Measurements from ENCODE around the gene FANCL.
"Not testable (repeated sequence)": the region's sequence is repeated elsewhere in the genome, so short reads cannot be mapped to it uniquely, and the experiment has no call there.

The FANCL gene

GRCh38 chr2:58171831-58172230, 69.3 kb downstream of the FANCL start:
- not testable (repeated sequence) for H3K9ac ChIP-seq (ENCODE audit: low read length)

GRCh38 chr2:58170334-58170933, 70.7 kb downstream of the FANCL start:
- H3K36me3 ChIP-seq (ENCODE audit: insufficient read depth, low read length); H3K4me3 ChIP-seq (ENCODE audit: low read depth in 1 of 2, low read length in 2 of 2); H3K9me3 ChIP-seq (ENCODE audit: low read length); H3K9ac ChIP-seq (ENCODE audit: low read length); H3K4me1 ChIP-seq (ENCODE audit: insufficient read depth, low read length); H3K27ac ChIP-seq (ENCODE audit: low read depth, low read length); H3K27me3 ChIP-seq (ENCODE audit: control insufficient read depth in 1 of 2, insufficient read depth in 2 of 2, low read length in 2 of 2): not testable (repeated sequence)

More at GRCh38 chr2:58171831-58172230, 69.3 kb downstream of the FANCL start:
- H3K36me3 ChIP-seq (ENCODE audit: insufficient read depth, low read length); H3K9me3 ChIP-seq (ENCODE audit: low read length); H3K4me3 ChIP-seq (ENCODE audit: low read depth in 1 of 2, low read length in 2 of 2); H3K4me1 ChIP-seq (ENCODE audit: insufficient read depth, low read length); H3K27ac ChIP-seq (ENCODE audit: low read depth, low read length); H3K27me3 ChIP-seq (ENCODE audit: control insufficient read depth in 1 of 2, insufficient read depth in 2 of 2, low read length in 2 of 2): not testable (repeated sequence)

GRCh38 chr2:58169845-58170244, 71.3 kb downstream of the FANCL start:
- not testable (repeated sequence) for H3K27me3 ChIP-seq (ENCODE audit: control insufficient read depth in 1 of 2, insufficient read depth in 2 of 2, low read length in 2 of 2); H3K4me1 ChIP-seq (ENCODE audit: insufficient read depth, low read length); H3K4me3 ChIP-seq (ENCODE audit: low read depth in 1 of 2, low read length in 2 of 2); H3K9me3 ChIP-seq (ENCODE audit: low read length); H3K27ac ChIP-seq (ENCODE audit: low read depth, low read length); H3K36me3 ChIP-seq (ENCODE audit: insufficient read depth, low read length); H3K9ac ChIP-seq (ENCODE audit: low read length)

GRCh38 chr2:58168130-58168529, 73.0 kb downstream of the FANCL start:
- H3K36me3 ChIP-seq (ENCODE audit: insufficient read depth, low read length); H3K27me3 ChIP-seq (ENCODE audit: control insufficient read depth in 1 of 2, insufficient read depth in 2 of 2, low read length in 2 of 2); H3K4me1 ChIP-seq (ENCODE audit: insufficient read depth, low read length); H3K9ac ChIP-seq (ENCODE audit: low read length); H3K4me3 ChIP-seq (ENCODE audit: low read depth in 1 of 2, low read length in 2 of 2); H3K9me3 ChIP-seq (ENCODE audit: low read length); H3K27ac ChIP-seq (ENCODE audit: low read depth, low read length): not testable (repeated sequence)

- Histone ChIP-seq H3K4me1 (ENCODE audit: insufficient read depth, low read length) (no peaks in the 10 kb centered on the region), H3K4me3 (ENCODE audit: low read depth in 1 of 2, low read length in 2 of 2) (no peak overlapping the region), H3K27ac (ENCODE audit: low read depth, low read length) (no peak overlapping the region), H3K36me3 (ENCODE audit: insufficient read depth, low read length) (peaks cover 6% of the 10 kb centered on the region), H3K9me3 (ENCODE audit: low read length) (no peaks in the 10 kb centered on the region), H3K27me3 (ENCODE audit: control insufficient read depth in 1 of 2, insufficient read depth in 2 of 2, low read length in 2 of 2) (no peaks in the 10 kb centered on the region), H3K9ac (ENCODE audit: low read length) (no peak overlapping the region)
Observed at GRCh38 chr2:58163913-58164312, 77.2 kb downstream of the FANCL start.

- Histone ChIP-seq H3K4me3 (ENCODE audit: low read depth in 1 of 2, low read length in 2 of 2) (no peak overlapping the region), H3K27me3 (ENCODE audit: control insufficient read depth in 1 of 2, insufficient read depth in 2 of 2, low read length in 2 of 2) (no peaks in the 10 kb centered on the region), H3K27ac (ENCODE audit: low read depth, low read length) (no peak overlapping the region), H3K4me1 (ENCODE audit: insufficient read depth, low read length) (no peaks in the 10 kb centered on the region), H3K36me3 (ENCODE audit: insufficient read depth, low read length) (peaks cover 9% of the 10 kb centered on the region), H3K9me3 (ENCODE audit: low read length) (no peaks in the 10 kb centered on the region), H3K9ac (ENCODE audit: low read length) (no peak overlapping the region)
Observed at GRCh38 chr2:58158481-58158880, 82.6 kb downstream of the FANCL start.

GRCh38 chr2:58157754-58158153, 83.4 kb downstream of the FANCL start:
- Histone ChIP-seq H3K9ac (ENCODE audit: low read length) (no peak overlapping the region), H3K36me3 (ENCODE audit: insufficient read depth, low read length) (peaks cover 9% of the 10 kb centered on the region), H3K9me3 (ENCODE audit: low read length) (no peaks in the 10 kb centered on the region), H3K27ac (ENCODE audit: low read depth, low read length) (no peak overlapping the region), H3K4me3 (ENCODE audit: low read depth in 1 of 2, low read length in 2 of 2) (no peak overlapping the region), H3K27me3 (ENCODE audit: control insufficient read depth in 1 of 2, insufficient read depth in 2 of 2, low read length in 2 of 2) (no peaks in the 10 kb centered on the region), H3K4me1 (ENCODE audit: insufficient read depth, low read length) (no peaks in the 10 kb centered on the region)

GRCh38 chr2:58156780-58157179, 84.3 kb downstream of the FANCL start:
- H3K36me3 ChIP-seq (ENCODE audit: insufficient read depth, low read length), result peaks cover 3% of the 10 kb centered on the region
- no peaks in the 10 kb centered on the region for H3K9me3 ChIP-seq (ENCODE audit: low read length)
- no peaks in the 10 kb centered on the region for H3K27me3 ChIP-seq (ENCODE audit: control insufficient read depth in 1 of 2, insufficient read depth in 2 of 2, low read length in 2 of 2)
- no peaks in the 10 kb centered on the region for H3K4me1 ChIP-seq (ENCODE audit: insufficient read depth, low read length)
- no peak overlapping the region for H3K27ac ChIP-seq (ENCODE audit: low read depth, low read length)
- H3K9ac ChIP-seq (ENCODE audit: low read length), result no peak overlapping the region
- no peak overlapping the region for H3K4me3 ChIP-seq (ENCODE audit: low read depth in 1 of 2, low read length in 2 of 2)

- Histone ChIP-seq H3K9ac (ENCODE audit: low read length) (no peak overlapping the region), H3K9me3 (ENCODE audit: low read length) (no peaks in the 10 kb centered on the region), H3K36me3 (ENCODE audit: insufficient read depth, low read length) (peaks cover 3% of the 10 kb centered on the region), H3K4me1 (ENCODE audit: insufficient read depth, low read length) (no peaks in the 10 kb centered on the region), H3K27ac (ENCODE audit: low read depth, low read length) (no peak overlapping the region), H3K27me3 (ENCODE audit: control insufficient read depth in 1 of 2, insufficient read depth in 2 of 2, low read length in 2 of 2) (no peaks in the 10 kb centered on the region), H3K4me3 (ENCODE audit: low read depth in 1 of 2, low read length in 2 of 2) (no peak overlapping the region)
Observed at GRCh38 chr2:58155160-58155778, 85.9 kb downstream of the FANCL start.

- Histone ChIP-seq H3K27me3 (ENCODE audit: control insufficient read depth in 1 of 2, insufficient read depth in 2 of 2, low read length in 2 of 2) (no peaks in the 10 kb centered on the region), H3K4me3 (ENCODE audit: low read depth in 1 of 2, low read length in 2 of 2) (no peak overlapping the region), H3K9ac (ENCODE audit: low read length) (no peak overlapping the region), H3K9me3 (ENCODE audit: low read length) (no peaks in the 10 kb centered on the region), H3K36me3 (ENCODE audit: insufficient read depth, low read length) (no peaks in the 10 kb centered on the region), H3K27ac (ENCODE audit: low read depth, low read length) (no peak overlapping the region), H3K4me1 (ENCODE audit: insufficient read depth, low read length) (no peaks in the 10 kb centered on the region)
Observed at GRCh38 chr2:58146707-58147106, 94.4 kb downstream of the FANCL start.

- not testable (repeated sequence) for H3K4me1 ChIP-seq (ENCODE audit: insufficient read depth, low read length); H3K27me3 ChIP-seq (ENCODE audit: control insufficient read depth in 1 of 2, insufficient read depth in 2 of 2, low read length in 2 of 2); H3K9me3 ChIP-seq (ENCODE audit: low read length); H3K9ac ChIP-seq (ENCODE audit: low read length); H3K27ac ChIP-seq (ENCODE audit: low read depth, low read length); H3K36me3 ChIP-seq (ENCODE audit: insufficient read depth, low read length); H3K4me3 ChIP-seq (ENCODE audit: low read depth in 1 of 2, low read length in 2 of 2)
Observed at GRCh38 chr2:58145769-58146168, 95.4 kb downstream of the FANCL start.

GRCh38 chr2:58140508-58141072, 100.5 kb downstream of the FANCL start:
- Histone ChIP-seq H3K9ac (ENCODE audit: low read length) (no peak overlapping the region), H3K9me3 (ENCODE audit: low read length) (no peaks in the 10 kb centered on the region), H3K27ac (ENCODE audit: low read depth, low read length) (no peak overlapping the region), H3K27me3 (ENCODE audit: control insufficient read depth in 1 of 2, insufficient read depth in 2 of 2, low read length in 2 of 2) (no peaks in the 10 kb centered on the region), H3K4me3 (ENCODE audit: low read depth in 1 of 2, low read length in 2 of 2) (no peak overlapping the region), H3K36me3 (ENCODE audit: insufficient read depth, low read length) (no peaks in the 10 kb centered on the region), H3K4me1 (ENCODE audit: insufficient read depth, low read length) (no peaks in the 10 kb centered on the region)

Measured in muscle layer of colon (tissue), 2 donors.